Parathyroid adenoma (tissue), 2 donors: ENCODE results near the gene CCDC85C.
A peak's percentile ranks its signal among the peaks of the same experiment; 100 is the strongest.

Source experiments
- H2AFZ ChIP-seq: fragments of 300-600 bp; sonication (generic); one replicate; pipeline ENCODE4 v1.7.0; 2017; ENCODE audit warnings: antibody characterized with exemption, mild to moderate bottlenecking
- H3K27ac ChIP-seq: fragments of 300-600 bp; sonication (generic); one replicate; pipeline ENCODE4 v1.7.0; 2017
- H3K27me3 ChIP-seq: fragments of 300-600 bp; sonication (generic); one replicate; pipeline ENCODE4 v1.7.0; 2017; ENCODE audit warnings: low read length; ENCODE audit not compliant: control insufficient read depth, insufficient read depth
- H3K36me3 ChIP-seq: fragments of 300-600 bp; sonication (generic); one replicate; pipeline ENCODE4 v1.7.0; 2017; ENCODE audit warnings: low read length; ENCODE audit not compliant: control insufficient read depth, insufficient read depth
- H3K4me1 ChIP-seq: fragments of 300-600 bp; sonication (generic); one replicate; pipeline ENCODE4 v1.7.0; 2017; ENCODE audit warnings: control low read depth
- H3K4me2 ChIP-seq: fragments of 300-600 bp; sonication (generic); one replicate; pipeline ENCODE4 v1.7.0; 2017; ENCODE audit warnings: low read length
- H3K4me3 ChIP-seq: fragments of 300-600 bp; sonication (generic); one replicate; pipeline ENCODE4 v1.7.0; 2017; ENCODE audit warnings: low read depth, low read length
- H3K79me2 ChIP-seq: fragments of 300-600 bp; sonication (generic); one replicate; pipeline ENCODE4 v1.7.0; 2017; ENCODE audit warnings: control low read depth
- H3K9ac ChIP-seq: fragments of 300-600 bp; sonication (generic); one replicate; pipeline ENCODE4 v1.7.0; 2017; ENCODE audit warnings: mild to moderate bottlenecking
- H3K9me3 ChIP-seq: fragments of 300-600 bp; sonication (generic); one replicate; pipeline ENCODE4 v1.7.0; 2017; ENCODE audit warnings: low read length; ENCODE audit not compliant: control insufficient read depth
- TF ChIP-seq, protein P1 (sequence below): fragments of 300-600 bp; sonication (generic); IDR thresholded peaks from one replicate; pipeline ENCODE4 v1.7.0; 2017; ENCODE audit warnings: antibody characterized with exemption, mild to moderate bottlenecking
- donor health status: primary hyperparathyroidism.

CCDC85C gene

DNA sequence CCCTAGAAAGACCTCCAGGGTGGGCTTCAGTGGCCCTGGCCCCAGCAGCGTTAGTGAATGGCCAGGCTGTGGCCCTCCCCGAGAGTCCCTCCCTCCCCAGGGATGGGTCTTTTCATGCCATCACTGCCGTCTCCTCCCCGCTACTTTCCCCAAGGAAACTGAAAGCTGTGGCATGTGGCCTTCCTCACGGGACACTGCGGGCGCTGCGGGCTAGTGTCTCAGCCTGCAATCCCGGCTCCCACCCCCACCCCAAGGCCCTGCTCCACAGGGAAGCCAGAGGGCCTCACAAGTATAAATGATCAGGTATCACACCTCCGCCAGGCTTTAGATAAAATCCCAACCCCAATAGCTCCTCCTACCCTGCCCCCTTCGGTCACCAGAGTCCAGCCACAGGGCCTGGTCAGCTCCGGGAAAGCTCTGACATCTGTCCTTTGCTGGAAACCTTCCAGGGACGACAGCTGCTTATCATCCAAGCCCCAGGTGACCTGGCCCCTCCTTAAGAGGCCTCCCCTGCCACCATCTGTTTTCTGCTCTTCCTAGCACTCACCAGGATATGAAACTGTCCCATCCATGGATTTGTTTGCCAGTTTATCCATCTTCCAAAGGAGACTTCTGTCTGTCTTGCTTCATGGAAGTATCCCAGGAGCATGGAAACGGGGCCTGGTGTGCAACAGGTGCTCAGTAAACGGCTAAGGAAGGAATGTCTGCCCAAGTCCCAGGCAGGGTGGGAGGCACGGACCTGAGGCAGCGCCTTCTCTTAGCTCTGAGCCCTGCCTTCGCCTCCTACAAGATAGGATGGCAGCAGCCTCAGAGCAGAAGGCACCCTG is 31.6 kb downstream of the CCDC85C start:
- H3K9ac ChIP-seq: no peak overlapping the region
- peak overlapping the region; percentile 78 for H3K27ac ChIP-seq

GRCh38 chr14:99571303-99571986 is 32.6 kb downstream of the CCDC85C start:
- Histone ChIP-seq H3K4me1 (peaks cover 75% of the 10 kb centered on the region), H3K36me3 (no peaks in the 10 kb centered on the region), H3K4me3 (no peak overlapping the region), H3K9ac (no peak overlapping the region), H3K27ac (peak overlapping the region; percentile 78), H3K79me2 (peaks cover 12% of the 10 kb centered on the region), H2AFZ (no peak overlapping the region), H3K9me3 (no peaks in the 10 kb centered on the region), H3K4me2 (peak overlapping the region; percentile 52), H3K27me3 (no peaks in the 10 kb centered on the region)
- TF ChIP-seq, protein P1, sequence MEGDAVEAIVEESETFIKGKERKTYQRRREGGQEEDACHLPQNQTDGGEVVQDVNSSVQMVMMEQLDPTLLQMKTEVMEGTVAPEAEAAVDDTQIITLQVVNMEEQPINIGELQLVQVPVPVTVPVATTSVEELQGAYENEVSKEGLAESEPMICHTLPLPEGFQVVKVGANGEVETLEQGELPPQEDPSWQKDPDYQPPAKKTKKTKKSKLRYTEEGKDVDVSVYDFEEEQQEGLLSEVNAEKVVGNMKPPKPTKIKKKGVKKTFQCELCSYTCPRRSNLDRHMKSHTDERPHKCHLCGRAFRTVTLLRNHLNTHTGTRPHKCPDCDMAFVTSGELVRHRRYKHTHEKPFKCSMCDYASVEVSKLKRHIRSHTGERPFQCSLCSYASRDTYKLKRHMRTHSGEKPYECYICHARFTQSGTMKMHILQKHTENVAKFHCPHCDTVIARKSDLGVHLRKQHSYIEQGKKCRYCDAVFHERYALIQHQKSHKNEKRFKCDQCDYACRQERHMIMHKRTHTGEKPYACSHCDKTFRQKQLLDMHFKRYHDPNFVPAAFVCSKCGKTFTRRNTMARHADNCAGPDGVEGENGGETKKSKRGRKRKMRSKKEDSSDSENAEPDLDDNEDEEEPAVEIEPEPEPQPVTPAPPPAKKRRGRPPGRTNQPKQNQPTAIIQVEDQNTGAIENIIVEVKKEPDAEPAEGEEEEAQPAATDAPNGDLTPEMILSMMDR: no peak

More for the DNA sequence above, 31.6 kb downstream of the CCDC85C start:
- H3K79me2 ChIP-seq: peaks cover 17% of the 10 kb centered on the region
- H2AFZ ChIP-seq: peak overlapping the region; percentile 9
- peaks cover 78% of the 10 kb centered on the region for H3K4me1 ChIP-seq
- peak overlapping the region; percentile 52 for H3K4me2 ChIP-seq
- no peaks in the 10 kb centered on the region for H3K36me3 ChIP-seq
- no peaks in the 10 kb centered on the region for H3K9me3 ChIP-seq
- TF ChIP-seq, protein P1: peak; percentile 29
- H3K4me3 ChIP-seq: no peak overlapping the region
- no peaks in the 10 kb centered on the region for H3K27me3 ChIP-seq

GRCh38 chr14:99570544-99571302 is 33.3 kb downstream of the CCDC85C start:
- H2AFZ ChIP-seq: no peak overlapping the region
- H3K4me1 ChIP-seq: peaks cover 73% of the 10 kb centered on the region
- no peak overlapping the region for H3K4me3 ChIP-seq
- no peaks in the 10 kb centered on the region for H3K9me3 ChIP-seq
- no peak overlapping the region for H3K9ac ChIP-seq
- no peaks in the 10 kb centered on the region for H3K27me3 ChIP-seq
- no peaks in the 10 kb centered on the region for H3K36me3 ChIP-seq
- H3K4me2 ChIP-seq: no peak overlapping the region
- H3K27ac ChIP-seq: no peak overlapping the region
- TF ChIP-seq, protein P1: no peak
- peaks cover 10% of the 10 kb centered on the region for H3K79me2 ChIP-seq

- no peak overlapping the region for H2AFZ ChIP-seq
- TF ChIP-seq, protein P1: no peak
- no peaks in the 10 kb centered on the region for H3K27me3 ChIP-seq
- peaks cover 10% of the 10 kb centered on the region for H3K79me2 ChIP-seq
- H3K9me3 ChIP-seq: no peaks in the 10 kb centered on the region
- H3K9ac ChIP-seq: no peak overlapping the region
- H3K27ac ChIP-seq: no peak overlapping the region
- H3K4me1 ChIP-seq: peaks cover 73% of the 10 kb centered on the region
- no peak overlapping the region for H3K4me2 ChIP-seq
- H3K36me3 ChIP-seq: no peaks in the 10 kb centered on the region
- no peak overlapping the region for H3K4me3 ChIP-seq
Observed at GRCh38 chr14:99569725-99570543, 34.1 kb downstream of the CCDC85C start.
